ENCODE results near the gene LBH. TPM values are rescaled to one million over a fixed set of nuclear protein-coding genes. Genes with fewer than 3 reads are reported as not detected.
A peak's percentile ranks its signal among the peaks of the same experiment; 100 is the strongest.

LBH gene
- total and polyA plus RNA-seq, 7 donors: 4.2 to 51.8 (median 20.0) TPM

DNA sequence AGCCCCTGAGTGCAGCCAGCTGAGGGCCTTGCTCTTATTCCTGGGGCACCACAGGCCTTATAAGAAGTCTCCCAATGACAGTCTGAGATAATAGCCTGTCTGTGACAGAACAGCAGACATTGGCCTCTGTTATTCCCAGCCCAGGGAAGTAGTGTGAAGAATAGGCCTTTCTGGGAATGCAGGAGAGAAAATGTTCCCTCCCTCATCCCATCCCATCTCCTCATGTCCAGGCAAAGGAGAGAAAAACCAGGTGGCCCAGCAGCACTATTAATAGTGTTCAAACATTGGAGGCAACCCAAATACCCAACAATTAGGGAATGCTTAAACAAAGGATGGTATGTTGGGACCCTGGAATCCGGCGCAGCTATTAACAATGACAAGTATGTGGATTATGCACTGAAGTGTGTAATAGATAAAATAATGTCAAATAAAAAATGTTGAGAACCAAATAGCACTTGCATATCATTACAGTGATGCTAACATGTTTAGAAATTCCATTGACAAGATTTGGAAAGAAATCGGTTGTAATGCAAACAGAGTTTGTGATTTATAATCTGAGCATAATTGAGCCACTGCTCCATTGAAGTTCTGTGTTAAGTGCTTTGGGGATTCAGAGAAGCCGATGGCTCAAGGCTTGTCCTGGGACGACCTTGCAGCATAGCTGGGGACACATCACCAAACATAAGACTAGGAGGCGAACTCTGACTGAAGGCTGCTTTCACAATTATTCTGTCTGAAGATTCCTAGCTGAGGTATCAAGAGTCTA is 69.3 kb downstream of the LBH start:
- Histone ChIP-seq H3K9me3 (no peaks in the 10 kb centered on the region), H3K36me3 (no peaks in the 10 kb centered on the region), H3K4me3 (no peak overlapping the region), H3K4me1 (peaks cover 0 to 27% (median 24%) of the 10 kb centered on the region in 4 donors), H3K27me3 (no peaks in the 10 kb centered on the region), H3K27ac (peak overlapping the region; percentile 73 to 88 (median 82))
- 75% methylated on average over 6 of the region's 6 CpGs for WGBS, 2 donors
- no peak for DNase-seq
- intact Hi-C loops (cut with DNase I): loop anchor here (5.0 to 10.0 kb wide), 4 partner anchors 68 to 404 kb away; partner anchors contain the start of genes LBH and LCLAT1
- TF ChIP-seq EP300 (IDR thresholded peaks at IDR 0.05) (peak in 3 of 4 donors; percentile 56 to 63 (median 61)), POLR2AphosphoS5 (IDR thresholded peaks at IDR 0.05) (peak; percentile 55 to 93 (median 90)), POLR2A (IDR thresholded peaks at IDR 0.05) (no peak)
- TF ChIP-seq, protein P1, sequence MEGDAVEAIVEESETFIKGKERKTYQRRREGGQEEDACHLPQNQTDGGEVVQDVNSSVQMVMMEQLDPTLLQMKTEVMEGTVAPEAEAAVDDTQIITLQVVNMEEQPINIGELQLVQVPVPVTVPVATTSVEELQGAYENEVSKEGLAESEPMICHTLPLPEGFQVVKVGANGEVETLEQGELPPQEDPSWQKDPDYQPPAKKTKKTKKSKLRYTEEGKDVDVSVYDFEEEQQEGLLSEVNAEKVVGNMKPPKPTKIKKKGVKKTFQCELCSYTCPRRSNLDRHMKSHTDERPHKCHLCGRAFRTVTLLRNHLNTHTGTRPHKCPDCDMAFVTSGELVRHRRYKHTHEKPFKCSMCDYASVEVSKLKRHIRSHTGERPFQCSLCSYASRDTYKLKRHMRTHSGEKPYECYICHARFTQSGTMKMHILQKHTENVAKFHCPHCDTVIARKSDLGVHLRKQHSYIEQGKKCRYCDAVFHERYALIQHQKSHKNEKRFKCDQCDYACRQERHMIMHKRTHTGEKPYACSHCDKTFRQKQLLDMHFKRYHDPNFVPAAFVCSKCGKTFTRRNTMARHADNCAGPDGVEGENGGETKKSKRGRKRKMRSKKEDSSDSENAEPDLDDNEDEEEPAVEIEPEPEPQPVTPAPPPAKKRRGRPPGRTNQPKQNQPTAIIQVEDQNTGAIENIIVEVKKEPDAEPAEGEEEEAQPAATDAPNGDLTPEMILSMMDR (IDR thresholded peaks at IDR 0.05): no peak

GRCh38 chr2:30301551-30301950 is 70.2 kb downstream of the LBH start:
- intact Hi-C loops (cut with DNase I): loop anchor here (5.0 to 10.0 kb wide), 4 partner anchors 69 to 403 kb away; partner anchors contain the start of genes LBH and LCLAT1
- H3K36me3 ChIP-seq: no peaks in the 10 kb centered on the region
- peaks cover 0 to 27% (median 24%) of the 10 kb centered on the region in 4 donors for H3K4me1 ChIP-seq
- H3K27ac ChIP-seq: peak overlapping the region; percentile 73 to 88 (median 82)
- no peak for DNase-seq
- 86 to 89% methylated on average over 7 of the region's 7 CpGs for WGBS, 2 donors
- H3K4me3 ChIP-seq: no peak overlapping the region
- H3K27me3 ChIP-seq: no peaks in the 10 kb centered on the region
- TF ChIP-seq POLR2A (IDR thresholded peaks at IDR 0.05): no peak
- H3K9me3 ChIP-seq: no peaks in the 10 kb centered on the region

DNA sequence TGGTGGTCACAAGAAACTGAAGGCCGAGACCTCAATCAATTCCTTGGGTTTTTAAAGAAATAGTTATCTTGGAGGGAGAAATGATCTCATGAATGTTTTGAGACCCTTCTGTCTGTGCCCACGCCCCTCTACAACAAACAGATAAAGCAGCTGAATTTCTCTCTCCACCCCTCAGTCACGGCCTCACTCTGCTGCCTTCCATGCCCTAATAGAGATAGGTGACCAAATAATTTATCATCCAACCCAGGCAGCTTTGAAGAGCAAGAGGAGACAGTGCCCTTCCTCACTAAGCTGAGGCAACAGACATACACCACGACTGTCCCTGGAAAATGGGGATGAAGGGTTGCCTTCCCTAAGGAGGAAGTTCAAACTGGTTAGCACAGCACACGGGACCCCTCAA is 71.2 kb downstream of the LBH start:
- Histone ChIP-seq H3K9me3 (no peaks in the 10 kb centered on the region), H3K27ac (peak overlapping the region in 1 of 4 donors; percentile 88), H3K36me3 (no peaks in the 10 kb centered on the region), H3K4me3 (no peak overlapping the region), H3K27me3 (no peaks in the 10 kb centered on the region), H3K4me1 (peaks cover 0 to 27% (median 24%) of the 10 kb centered on the region in 4 donors)
- no peak for DNase-seq
- TF ChIP-seq POLR2A (IDR thresholded peaks at IDR 0.05) (no peak), POLR2AphosphoS5 (IDR thresholded peaks at IDR 0.05) (no peak), EP300 (IDR thresholded peaks at IDR 0.05) (no peak)
- TF ChIP-seq, protein P1 (IDR thresholded peaks at IDR 0.05): no peak
- intact Hi-C loops (cut with DNase I): loop anchor here (5.0 to 10.0 kb wide), 4 partner anchors 70 to 402 kb away; partner anchors contain the start of genes LBH and LCLAT1
- 90 to 94% methylated on average over 5 of the region's 5 CpGs for WGBS, 2 donors

DNA sequence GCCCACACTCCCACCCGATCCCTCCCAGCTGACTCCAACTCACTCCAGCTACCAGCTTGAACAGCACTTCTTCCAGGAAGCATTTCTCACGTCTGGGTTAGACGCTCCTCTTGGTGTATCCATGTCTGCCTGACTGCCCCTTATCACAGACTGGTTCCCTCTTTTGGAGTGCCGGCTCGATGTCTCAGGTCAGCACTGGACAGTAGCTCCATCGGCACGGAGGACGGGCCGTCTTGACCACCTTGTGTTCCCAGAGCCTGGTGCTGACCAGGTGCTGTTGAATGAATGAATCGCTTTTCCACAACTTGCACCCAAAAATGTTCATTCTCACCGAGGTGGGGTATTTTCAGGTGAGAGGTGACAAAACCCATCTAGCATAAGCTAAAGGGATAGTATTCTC is 71.8 kb downstream of the LBH start:
- no peak overlapping the region for H3K4me3 ChIP-seq
- no peak overlapping the region for H3K27ac ChIP-seq
- no peaks in the 10 kb centered on the region for H3K9me3 ChIP-seq
- intact Hi-C loops (cut with DNase I): loop anchor here (5.0 to 10.0 kb wide), 4 partner anchors 71 to 402 kb away; partner anchors contain the start of genes LBH and LCLAT1
- 94 to 97% methylated on average over 11 of the region's 11 CpGs for WGBS, 2 donors
- no peaks in the 10 kb centered on the region for H3K36me3 ChIP-seq
- no peaks in the 10 kb centered on the region for H3K27me3 ChIP-seq
- DNase-seq: no peak
- peaks cover 0 to 27% (median 24%) of the 10 kb centered on the region in 4 donors for H3K4me1 ChIP-seq
- TF ChIP-seq, protein P1 (IDR thresholded peaks at IDR 0.05): no peak
- TF ChIP-seq POLR2AphosphoS5 (IDR thresholded peaks at IDR 0.05) (no peak), POLR2A (IDR thresholded peaks at IDR 0.05) (no peak), EP300 (IDR thresholded peaks at IDR 0.05) (no peak)

GRCh38 chr2:30305235-30305634 is 73.9 kb downstream of the LBH start:
- no peak for DNase-seq
- intact Hi-C loops (cut with DNase I): loop anchor here (10.0 kb wide), 1 partner anchor 400 kb away; no protein-coding TSS in a partner anchor
- TF ChIP-seq EP300 (IDR thresholded peaks at IDR 0.05) (no peak), POLR2AphosphoS5 (IDR thresholded peaks at IDR 0.05) (no peak), POLR2A (IDR thresholded peaks at IDR 0.05) (no peak)
- TF ChIP-seq, protein P1 (IDR thresholded peaks at IDR 0.05): no peak
- no peaks in the 10 kb centered on the region for H3K36me3 ChIP-seq
- no peak overlapping the region for H3K4me3 ChIP-seq
- no peak overlapping the region for H3K27ac ChIP-seq
- H3K4me1 ChIP-seq: peaks cover 0 to 19% (median 16%) of the 10 kb centered on the region in 4 donors
- H3K27me3 ChIP-seq: no peaks in the 10 kb centered on the region
- H3K9me3 ChIP-seq: no peaks in the 10 kb centered on the region

Measured in sigmoid colon (tissue), 7 donors.